ENCODE measurements around the gene SNX27. TPM values are rescaled to one million over a fixed set of nuclear protein-coding genes. Genes with fewer than 3 reads are reported as not detected.
"Not testable (repeated sequence)": the region's sequence is repeated elsewhere in the genome, so short reads cannot be mapped to it uniquely, and the experiment has no call there.

The SNX27 gene
- total RNA-seq, 1 experiment from 2014 or later, result 21.1 TPM

DNA sequence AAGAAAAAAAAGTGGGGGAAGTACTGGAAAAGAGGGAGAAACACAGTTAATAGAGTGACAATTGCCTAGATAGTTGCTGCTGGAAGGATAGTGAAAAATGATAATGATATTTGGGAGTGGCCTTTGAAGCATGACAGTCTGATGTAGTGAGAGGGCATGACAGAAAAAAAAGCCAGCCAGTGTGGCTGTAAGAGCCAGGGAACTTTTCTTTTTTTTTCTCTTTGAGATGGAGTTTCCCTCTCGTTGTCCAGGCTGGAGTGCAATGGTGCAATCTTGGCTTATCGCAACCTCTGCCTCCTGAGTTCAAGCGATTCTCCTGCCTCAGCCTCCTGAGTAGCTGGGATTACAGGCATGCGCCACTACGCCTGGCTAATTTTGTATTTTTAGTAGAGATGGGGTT lies 9.3 kb upstream of the SNX27 start:
- not testable (repeated sequence) for DNase-seq (ENCODE audit: low read depth)

- no peak for DNase-seq (ENCODE audit: low read depth)
Observed at GRCh38 chr1:151604291-151604690, 7.6 kb upstream of the SNX27 start.

- DNase-seq (ENCODE audit: low read depth), result peak; percentile 74
Observed at GRCh38 chr1:151606384-151606783, 5.5 kb upstream of the SNX27 start.

DNA sequence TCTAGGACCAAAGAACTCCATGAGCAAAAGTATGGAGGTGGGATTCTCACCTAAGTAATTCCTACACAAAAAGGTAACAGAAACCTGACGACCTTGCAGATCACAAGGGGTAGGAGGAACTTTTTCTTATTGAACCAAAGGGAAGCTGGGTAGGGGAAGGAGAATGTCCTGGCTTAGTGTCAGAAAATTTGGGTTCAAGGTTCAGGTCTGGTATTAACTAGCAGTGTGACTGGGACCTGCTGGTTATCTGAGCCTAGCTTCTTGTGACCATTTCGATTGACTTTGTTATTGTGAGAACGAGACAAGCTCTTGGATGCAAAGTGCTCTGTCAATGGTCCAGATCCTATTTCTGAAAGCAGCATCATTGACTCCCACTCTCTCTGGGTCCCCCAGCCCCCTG lies 5.0 kb upstream of the SNX27 start:
- no peak for DNase-seq (ENCODE audit: low read depth)

DNA sequence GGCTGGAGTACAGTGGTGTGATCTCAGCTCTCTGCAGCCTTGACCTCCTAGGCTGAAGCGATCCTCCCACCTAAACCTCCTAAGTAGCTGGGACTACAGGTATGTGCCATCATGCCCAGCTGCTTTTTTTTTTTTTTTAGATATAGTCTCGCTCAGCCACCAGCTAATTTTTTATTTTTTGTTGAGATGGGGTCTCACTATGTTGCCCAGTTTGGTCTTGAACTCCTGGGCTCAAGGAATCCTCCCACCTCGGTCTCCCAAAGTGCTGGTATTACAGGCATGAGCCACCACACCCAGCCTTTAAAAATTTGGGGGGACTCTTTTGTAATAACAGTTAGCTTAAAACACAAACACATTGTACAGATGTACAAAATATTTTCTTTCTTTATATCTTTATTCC lies 1.7 kb upstream of the SNX27 start:
- DNase-seq (ENCODE audit: low read depth), result no peak

GRCh38 chr1:151611288-151611790 lies 511 bp upstream of the SNX27 start:
- peak; percentile 25 for DNase-seq (ENCODE audit: low read depth)

- DNase-seq (ENCODE audit: low read depth), result no peak
Observed at GRCh38 chr1:151612501-151613281, 841 bp downstream of the SNX27 start.

DNA sequence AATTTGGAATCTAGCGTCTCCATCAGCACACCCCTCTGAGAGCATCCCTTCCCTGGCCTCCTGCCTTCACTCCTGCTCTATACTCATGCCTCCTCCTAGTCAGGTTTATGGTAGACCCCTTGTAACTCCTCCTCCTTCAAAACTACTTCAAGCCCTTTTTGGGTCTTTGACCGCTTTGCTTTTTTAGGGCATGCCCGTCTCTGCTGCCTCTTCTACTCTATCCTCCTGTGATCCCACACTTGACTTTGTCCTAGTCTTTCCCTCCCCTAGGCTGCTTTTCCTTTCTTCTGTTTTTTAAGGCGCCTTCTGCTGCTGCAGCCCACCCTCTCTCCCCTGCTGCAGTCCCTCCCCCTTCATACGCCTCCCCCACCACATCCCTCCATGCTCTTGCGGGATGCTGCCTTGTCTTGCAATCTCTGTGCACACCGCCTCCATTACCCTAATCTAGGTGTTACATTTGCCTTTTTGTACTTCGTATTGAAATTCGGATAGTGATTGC lies 1.5 kb downstream of the SNX27 start:
- DNase-seq (ENCODE audit: low read depth), result no peak

- DNase-seq (ENCODE audit: low read depth), result no peak
Observed at GRCh38 chr1:151615711-151616504, 4.1 kb downstream of the SNX27 start.

GRCh38 chr1:151616505-151616849 lies 4.6 kb downstream of the SNX27 start:
- peak; percentile 51 for DNase-seq (ENCODE audit: low read depth)

DNA sequence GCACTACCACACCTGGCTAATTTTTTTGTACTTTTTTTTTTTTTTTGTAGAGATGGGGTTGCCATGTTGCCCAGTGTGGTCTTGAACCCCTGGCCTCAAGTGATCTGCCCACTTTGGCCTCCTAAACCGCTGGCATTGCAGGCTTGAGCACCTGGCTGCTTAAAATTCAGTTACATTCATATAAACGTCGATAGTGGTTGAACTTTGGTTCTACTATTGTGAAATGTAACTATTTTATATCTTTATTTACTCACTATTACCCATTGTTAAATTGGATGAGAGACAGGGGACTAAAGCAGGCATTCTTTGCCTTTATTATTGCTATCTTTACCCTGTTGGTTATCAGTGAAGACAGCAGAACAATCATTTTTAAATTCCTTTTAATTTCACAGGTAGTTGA lies 6.2 kb downstream of the SNX27 start:
- DNase-seq (ENCODE audit: low read depth), result no peak

GRCh38 chr1:151618470-151618869 lies 6.6 kb downstream of the SNX27 start:
- no peak for DNase-seq (ENCODE audit: low read depth)

DNA sequence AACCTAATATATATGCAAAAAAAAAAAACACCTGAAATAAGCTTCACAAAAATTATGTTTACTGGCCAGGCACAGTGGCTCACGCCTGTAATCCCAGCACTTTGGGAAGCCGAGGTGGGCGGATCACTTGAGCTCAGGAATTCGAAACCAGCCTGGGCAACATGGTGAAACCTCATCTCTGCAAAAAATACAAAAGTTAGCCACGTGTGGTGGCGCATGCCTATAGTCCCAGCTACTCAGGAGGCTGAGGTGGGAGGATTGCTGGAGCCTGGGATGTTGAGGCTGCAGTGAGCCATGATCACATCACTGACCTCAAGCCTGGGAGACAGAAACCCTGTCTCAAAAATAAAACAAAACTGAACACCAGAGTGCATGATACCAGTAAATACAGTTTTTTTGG lies 7.1 kb downstream of the SNX27 start:
- DNase-seq (ENCODE audit: low read depth), result not testable (repeated sequence)

DNA sequence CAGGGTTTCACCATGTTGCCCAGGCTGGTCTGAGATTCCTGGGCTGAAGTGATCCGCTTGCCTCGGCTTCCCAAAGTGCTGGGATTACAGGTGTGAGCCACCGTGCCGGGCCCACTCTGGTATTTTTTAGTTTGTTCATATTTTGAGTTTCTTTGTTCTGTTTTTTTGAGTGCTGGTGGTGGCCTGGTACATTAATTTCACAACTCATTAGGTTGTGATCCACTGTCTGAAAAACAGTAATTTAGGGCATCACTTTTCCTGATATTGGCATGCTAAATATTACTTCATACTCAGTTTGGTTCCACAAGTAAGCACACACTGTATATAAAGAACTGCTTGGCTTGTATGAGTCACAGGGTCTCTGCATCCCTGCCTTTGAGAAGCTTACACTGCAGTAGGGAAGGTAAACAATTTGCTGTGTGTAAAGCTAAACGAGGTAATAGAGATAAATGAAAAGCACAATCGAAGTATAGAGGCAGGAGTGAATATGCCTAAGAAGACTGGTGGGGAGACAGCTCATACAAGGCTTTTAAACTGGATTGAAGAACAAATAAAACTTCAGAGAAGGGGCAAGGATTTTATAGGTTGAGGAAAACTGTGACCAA lies 7.7 kb downstream of the SNX27 start:
- DNase-seq (ENCODE audit: low read depth), result peak; percentile 31

- DNase-seq (ENCODE audit: low read depth), result no peak
Observed at GRCh38 chr1:151620286-151620685, 8.4 kb downstream of the SNX27 start.

DNA sequence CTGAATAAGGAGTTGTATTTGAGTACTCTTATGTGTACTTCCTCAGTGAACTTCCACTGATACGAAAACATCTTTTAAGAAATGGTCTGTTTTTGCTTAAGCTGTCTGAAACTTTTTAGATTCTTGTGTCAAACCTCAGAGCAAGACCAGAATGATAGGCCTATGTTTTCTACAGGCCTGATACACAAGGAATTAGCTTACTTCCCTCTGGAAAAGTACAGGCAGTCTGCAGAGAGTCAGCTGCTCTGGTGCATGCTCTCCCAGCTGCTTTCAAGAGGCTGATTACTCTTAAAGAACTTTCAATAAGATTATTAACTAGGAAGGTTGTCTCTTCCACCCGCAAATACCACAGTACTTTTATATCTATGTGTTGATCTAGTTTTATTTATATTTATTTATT lies 9.5 kb downstream of the SNX27 start:
- DNase-seq (ENCODE audit: low read depth), result no peak

- no peak for DNase-seq (ENCODE audit: low read depth)
Observed at GRCh38 chr1:151624783-151625182, 12.9 kb downstream of the SNX27 start.

GRCh38 chr1:151626740-151627334 lies 15.0 kb downstream of the SNX27 start:
- DNase-seq (ENCODE audit: low read depth), result no peak

DNA sequence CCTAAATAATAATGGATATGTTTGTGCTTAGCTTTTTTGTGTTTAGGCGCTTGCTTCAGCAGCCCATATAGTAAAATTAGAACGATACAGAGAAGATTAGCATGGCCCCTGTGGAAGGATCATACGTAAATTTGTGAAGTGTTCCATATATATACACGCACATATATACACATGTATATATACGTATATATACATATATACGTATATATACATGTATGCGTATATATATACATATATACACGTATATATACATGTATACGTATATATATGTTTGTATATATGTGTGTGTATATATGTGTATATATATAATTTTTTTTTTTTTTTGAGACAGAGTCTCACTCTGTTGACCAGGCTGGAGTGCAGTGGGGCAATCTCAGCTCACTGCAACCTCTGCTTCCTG lies 17.4 kb downstream of the SNX27 start:
- no peak for DNase-seq (ENCODE audit: low read depth)

GRCh38 chr1:151635479-151636072 lies 23.7 kb downstream of the SNX27 start:
- no peak for DNase-seq (ENCODE audit: low read depth)

GRCh38 chr1:151638074-151638775 lies 26.4 kb downstream of the SNX27 start:
- DNase-seq (ENCODE audit: low read depth), result no peak
